GM19043 (cell line): ENCODE results near the gene LGI1.
"Not testable (repeated sequence)": the region's sequence is repeated elsewhere in the genome, so short reads cannot be mapped to it uniquely, and the experiment has no call there.

Source experiments
- ATAC-seq: cut with Tn5 transposase; IDR thresholded peaks from one replicate; pipeline ENCODE4 v1.9.1; 2021; ENCODE audit warnings: low read depth; ENCODE audit not compliant: unreplicated experiment

Gene LGI1

DNA sequence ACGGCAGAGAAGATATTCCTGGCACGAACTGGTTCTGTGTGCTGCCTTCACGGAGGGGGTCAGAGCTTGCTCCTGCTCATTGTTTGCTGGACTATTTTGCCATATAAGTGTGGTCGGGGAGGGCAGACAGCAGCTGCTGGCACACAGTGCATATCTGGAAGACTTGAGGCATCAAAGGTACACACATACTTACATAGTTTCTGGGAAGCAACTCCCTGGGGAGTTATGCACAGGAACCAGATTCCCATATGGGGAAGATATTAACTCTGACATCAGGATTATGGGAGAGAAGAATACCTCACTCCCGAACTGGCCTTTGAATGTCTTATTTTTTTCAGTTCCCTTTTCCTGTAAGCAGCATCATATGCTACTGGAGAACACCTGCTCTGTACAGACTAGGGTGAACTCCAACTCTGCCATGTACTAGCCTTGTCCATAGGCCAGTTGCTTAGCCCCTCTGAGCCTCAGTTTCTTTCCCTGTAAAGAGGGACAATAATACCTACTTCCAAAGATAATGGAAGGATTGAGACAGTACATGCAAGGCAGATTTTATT, 41.5 kb downstream of the LGI1 start:
- ATAC-seq: no peak

DNA sequence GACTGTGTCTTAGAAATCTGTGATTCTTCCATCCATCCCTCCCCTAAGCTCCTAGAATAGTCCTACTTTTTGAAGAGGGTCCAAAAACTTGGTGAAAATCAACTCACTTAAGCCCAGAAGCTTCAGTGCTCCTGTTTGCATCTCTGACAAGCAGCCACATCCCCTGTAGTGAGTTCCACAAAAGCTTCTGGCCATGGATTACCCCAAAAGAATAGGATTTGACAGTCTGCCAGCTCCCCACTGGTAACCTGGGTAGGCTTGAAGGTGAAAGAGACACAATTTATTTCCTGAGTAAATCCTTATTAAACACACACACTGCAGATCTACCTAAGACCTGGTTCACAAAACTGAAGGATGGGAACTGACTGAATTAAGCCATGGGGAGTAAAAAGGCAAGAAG, 46.5 kb downstream of the LGI1 start:
- ATAC-seq: no peak

DNA sequence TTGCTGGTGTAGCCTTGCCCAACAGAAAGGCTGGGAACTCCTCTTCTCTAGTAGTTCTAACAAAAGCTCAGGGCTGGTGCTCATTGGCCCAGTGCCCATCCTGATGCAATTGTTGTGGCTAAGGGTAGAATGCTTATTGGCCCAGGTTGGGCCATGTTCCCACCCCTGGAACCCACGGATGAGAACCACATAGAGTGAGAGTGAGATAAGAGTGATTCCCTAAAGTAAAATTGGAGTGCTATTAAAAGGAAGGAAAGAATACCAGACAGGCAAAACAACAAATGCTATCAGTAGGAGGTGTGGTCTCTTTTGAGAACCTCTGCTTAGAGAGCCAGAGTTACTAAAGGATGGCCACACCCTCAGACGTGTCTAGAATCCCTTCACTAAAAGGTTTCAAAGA, 49.2 kb downstream of the LGI1 start:
- no peak for ATAC-seq

DNA sequence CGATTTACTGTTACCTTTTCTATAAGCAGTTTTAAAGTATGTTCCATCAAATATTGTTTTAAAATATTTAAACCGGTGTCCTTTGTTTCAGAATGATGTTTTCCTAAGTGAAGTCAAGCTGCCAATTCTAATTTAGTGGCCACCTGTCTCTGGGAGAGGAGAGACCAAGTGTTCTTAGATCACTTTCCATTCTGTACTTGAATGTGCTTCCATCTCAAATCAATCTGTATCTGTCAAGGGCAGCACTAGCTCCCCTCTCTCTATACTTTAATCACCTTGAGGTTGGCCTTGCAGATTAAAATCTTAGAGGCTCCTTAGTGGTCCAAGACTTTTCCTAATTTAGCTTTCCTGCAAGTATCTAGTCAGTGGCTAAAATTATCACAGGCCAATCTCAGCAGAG, 49.6 kb downstream of the LGI1 start:
- ATAC-seq: no peak

DNA sequence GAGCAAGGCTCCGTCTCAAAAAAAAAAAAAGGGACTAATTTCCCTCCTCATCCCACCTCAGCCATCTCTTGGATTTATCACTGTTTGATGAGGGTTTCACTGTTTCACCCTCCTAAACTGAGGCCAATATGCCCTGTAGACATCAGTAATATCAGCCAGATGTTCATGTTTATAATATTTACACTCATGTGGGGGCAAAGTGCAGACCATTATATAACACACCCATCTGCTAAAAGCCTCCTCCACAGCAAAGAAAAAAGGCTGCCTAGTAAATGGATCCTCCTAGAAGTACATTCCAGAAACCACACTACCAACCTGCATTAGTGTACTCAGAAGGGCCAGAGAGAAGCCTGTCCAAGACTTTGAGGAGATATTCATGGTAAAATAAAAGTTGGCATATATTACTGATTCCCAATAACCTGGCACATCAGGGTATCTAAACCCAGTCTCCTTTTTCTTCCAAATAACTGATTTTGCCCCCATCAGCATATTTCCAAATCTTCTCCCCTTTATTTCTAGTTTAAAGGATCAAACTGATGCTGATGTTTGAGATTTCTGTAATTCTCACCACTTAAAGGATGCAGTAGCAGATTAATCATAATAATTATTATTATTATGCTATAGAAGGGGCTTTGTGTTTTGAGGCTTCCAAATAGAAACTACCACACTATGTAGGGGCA, 55.1 kb downstream of the LGI1 start:
- ATAC-seq: no peak

DNA sequence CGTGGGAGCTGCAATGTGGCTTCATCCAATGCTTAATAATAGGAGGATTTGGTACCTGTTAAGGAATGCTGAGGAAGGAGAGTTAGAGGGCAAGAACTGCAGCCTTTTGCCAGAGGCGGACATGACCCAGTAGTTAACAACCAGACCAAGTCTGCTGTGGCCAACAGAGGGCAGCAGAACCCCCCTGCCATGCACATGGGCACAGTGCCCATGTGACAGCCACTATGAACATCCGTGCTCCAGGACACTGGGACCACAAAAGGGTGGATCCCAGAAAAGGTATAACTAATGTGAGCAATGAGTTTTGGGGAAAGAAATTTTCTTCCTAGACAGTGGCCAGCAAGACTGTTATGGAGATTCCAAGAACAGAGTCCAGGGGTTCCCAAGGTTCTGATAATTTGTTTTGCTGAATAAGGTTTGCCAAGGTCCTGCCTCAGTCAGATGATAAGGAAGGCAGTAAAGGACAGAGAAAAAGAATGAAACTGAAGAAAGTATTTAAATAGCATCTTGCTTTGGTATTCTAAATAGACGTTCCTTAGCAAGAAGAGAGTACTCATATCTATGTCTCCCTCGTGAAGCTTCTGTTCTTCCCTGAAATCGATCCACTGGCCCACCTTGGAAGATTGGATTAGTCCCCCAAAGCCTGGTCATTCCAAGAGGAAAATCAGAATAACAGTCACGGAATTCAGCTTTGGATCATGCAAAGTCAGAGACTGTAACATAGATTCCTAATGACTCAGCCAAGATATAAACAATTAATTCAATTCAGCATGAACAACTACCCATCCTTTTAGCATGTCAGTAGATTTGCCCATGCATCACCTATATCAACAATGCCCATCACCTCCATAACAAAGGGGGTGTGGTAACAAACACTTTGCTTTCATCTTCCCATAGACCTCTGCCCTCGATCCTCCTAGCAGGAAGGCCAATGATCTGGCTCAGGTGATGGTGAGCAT, 56.0 kb downstream of the LGI1 start:
- ATAC-seq: no peak

DNA sequence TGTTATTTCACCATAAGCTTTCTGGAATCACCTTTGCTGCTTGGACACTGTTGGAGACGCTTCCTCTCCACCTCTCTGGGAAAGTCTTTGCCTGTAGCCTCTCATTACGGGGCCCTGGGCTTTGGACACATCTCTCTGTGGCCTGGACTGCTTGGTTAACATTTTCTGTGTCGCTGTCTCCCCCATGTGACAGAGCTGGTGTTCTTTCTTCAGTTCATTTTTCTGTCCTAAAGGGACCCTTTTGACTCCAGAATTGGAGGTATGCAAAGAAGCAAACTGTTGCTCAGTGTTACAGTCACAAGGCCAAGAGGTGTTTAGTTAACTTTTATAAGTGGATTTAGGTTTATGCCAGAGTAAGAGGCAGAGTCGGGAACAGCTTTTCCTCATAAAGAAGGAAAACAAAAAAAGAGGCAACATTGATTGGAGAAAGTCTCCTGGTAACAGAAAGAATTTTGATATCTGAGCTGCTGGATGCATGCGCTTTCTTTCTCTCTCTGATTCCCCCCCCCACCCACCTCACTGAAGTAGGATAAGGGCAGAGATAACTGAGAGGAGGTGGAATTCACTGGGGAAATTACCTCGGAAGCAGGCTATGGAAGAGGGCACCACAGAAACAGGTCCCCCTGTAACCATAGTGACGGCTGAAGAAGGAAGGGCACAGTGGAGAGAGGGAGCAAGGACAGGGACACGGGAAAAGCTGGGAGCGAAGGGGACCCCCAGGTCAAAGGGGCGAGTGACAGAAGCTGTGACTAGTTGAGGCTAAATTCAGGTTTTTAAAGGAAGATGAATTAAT, 57.8 kb downstream of the LGI1 start:
- ATAC-seq: no peak

DNA sequence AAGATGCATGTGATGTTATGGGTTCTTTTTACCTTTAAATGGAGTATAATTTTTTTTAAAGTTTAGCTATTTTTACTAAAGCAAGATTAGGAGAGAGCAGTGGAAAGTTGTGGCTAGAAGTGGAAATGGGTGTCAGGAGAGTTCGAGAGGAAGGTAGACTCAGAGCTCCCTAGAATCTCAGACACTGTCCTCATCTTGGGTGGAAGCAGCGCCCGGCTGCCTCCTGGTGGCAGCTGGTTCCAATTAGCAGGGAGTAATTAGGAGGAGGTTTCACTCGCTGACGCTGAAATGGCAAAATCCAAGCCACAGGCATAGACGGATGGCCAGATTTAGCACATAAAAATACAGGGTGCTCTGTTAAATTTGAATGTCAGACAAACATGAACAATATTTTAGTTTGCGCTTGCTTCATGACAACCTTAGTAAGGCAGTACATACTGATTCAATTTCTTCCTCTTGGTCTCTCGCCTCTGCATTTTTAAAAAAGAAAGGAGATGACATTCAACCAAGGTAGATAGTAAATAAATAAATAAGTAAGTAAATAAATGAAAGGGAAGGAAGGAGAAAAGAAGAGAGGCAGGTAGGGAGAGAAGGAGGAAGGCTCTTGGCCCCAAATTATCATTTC, 58.5 kb downstream of the LGI1 start:
- no peak for ATAC-seq

DNA sequence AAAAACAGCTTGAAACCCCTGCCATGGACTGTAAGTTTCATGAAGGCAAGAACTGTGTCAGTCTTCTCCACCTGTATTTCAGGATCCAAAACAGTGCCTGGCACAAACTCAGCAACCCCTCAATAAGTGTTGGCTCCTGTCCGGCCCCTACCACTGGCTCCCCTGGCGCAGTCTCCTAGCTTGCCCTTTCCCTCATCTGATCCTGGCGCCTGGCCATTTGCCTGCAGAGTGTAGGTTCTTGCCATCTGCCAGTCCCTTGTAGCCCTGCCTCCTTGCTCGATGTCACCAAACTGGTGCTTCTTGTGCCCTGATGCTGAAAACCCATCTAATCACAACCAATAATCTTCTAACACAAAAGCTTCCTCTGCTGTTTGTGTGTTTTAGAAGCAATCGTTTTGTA, 60.4 kb downstream of the LGI1 start:
- ATAC-seq: no peak

DNA sequence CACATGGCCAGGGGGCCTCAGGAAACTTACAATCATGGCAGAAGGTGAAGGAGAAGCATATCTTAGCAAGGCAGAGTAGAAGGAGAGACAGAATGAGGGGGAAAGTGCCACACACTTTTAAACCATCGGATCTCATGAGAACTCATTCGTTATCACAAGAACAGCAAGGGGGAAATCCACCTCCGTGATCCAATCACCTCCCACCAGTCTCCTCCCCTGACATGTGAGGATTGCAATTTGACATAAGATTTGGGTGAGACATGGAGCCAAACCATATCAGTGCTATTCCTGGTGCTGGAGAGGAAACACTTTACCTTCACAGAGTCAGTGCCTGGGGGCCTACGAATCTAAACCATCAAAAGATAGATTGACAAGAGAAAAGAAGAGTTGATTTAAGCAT, 61.8 kb downstream of the LGI1 start:
- ATAC-seq: no peak

DNA sequence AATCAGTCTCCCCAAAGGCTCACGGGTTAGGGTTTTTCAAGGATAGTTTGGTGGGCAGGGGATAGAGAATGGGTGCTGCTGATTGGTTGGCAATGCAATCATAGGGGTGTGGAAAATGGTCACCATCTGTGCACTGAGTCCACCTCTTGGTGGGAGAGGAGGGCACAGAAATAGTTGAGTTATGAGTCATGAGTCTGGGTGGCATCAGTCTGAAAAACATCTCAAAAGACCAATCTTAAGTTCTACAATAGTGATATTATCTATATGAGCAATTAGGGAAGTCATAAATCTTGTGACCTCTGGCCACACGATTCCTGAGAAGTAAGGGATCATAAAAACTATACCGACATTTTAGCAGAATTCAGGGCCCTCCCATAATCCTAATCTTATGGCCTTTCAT, 62.7 kb downstream of the LGI1 start:
- no peak for ATAC-seq

DNA sequence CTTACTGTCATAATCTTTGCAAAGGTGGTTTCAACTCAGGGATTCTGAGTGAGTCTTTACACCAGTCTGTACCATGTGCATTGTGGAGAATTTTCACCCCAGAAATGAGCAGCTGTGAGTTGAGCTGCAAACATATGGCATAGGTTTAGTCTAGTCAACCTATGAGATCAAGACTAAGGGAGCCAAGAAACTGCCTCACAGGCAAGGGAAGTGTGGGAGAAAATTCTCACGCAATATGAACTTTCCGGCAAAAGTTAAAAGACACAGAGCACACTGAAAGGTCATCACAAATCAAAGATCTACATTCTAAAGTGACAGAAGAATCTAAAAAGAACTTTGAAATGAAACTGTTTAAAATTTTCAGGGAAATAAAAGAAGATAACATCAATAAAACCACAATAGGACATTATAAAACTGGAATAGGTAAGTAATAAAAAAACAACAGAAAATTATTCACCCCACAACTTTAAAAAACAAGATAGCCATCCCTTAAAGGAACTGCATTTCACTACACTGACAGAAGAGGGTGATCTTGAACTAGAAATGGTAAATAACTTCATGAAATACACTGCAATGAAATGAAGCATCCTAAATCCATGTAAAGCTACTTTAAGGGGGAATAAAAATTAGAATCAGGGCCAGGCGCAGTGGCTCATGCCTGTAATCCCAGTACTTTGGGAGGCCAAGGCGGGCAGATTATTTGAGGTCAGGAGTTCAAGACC, 63.5 kb downstream of the LGI1 start:
- no peak for ATAC-seq

DNA sequence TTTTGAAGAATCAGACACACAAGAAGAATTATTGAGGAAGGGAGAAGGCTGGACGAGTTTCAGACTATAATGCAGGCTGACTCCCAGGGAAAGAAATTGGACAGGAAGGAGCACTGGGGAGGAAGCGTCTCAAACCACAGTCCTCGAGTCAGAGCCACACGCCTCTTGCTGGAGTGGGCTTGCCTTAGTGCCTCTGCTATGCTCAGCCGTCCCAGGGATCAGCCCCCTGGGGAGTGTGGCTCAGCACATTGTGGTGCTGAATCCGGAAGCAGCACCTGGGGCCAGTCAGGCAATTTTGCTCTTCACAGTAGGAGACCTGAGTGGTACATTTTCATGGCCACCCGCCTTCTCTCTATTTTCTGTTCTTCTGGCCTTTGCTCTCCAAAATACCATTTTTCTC, 68.6 kb downstream of the LGI1 start:
- ATAC-seq: no peak

DNA sequence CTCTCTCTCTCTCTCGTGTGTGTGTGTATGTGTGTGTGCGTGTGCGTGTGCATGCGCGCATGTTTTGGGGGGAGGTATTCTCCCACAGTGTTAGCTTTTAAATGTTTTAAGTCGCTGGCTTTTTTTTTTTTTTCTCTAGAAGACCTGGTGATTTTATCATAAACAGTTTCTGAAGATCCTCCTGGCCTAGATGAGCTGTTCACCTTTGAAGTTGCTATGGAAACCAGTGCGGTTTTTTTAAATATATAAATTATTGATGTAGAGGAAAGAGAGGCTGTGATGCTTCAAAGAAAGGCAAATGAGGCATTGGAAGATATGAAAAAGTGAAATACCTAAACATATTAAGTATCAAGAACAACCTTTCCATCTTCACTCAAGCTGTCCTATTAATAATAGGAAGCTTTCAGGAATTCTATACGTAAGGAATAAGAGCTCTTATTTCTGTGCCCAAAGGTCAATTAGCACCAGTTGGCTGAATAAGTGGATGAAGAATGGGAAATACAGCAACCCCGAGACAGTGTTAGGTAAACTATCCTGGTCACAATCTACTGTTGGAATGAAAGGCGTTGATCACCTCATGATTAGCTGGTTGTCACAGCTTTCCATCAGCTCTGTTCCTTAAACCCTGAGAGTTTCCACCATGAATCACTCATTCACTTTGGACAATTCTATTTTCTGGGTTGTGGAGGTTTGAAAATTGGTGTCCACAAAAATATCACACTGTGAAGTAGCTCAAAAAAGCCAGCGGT, 69.5 kb downstream of the LGI1 start:
- no peak for ATAC-seq

DNA sequence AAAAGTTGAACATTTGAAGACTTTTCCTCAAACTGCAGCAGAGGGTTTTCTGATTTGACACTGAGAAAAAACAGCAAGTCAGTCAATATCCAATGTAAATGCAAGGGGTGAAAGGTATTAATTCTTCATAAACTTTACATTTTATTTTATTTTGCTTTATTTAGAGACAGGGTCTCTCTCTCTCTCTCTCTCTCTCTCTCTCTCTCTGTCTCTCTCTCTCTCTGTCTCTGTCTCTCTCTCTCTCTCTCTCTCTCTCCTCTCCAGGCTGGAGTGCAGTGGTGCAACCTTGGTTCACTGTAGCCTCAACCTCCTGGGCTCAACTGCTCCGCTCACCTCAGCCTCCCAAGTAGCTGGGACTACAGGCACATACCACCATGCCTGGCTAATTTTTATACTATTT, 73.3 kb downstream of the LGI1 start:
- ATAC-seq: not testable (repeated sequence)

DNA sequence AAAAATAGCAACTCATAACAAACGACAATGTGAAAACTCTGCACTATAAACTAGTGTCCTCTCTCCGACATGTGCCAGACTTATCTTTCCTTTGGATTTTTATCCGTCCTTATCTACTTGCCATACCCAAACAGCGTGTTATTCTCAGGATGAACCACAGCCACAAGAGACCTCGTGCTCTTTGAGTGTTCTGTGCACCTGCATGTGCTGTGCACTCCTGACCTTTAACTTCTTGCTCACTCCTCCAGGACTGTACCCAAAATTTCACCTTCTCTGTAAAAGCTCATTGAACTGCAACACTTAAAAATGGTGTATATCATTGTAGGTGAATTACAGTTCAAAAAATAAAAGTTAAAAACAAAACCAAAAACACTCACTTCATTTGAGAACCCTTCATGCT, 78.0 kb downstream of the LGI1 start:
- no peak for ATAC-seq

DNA sequence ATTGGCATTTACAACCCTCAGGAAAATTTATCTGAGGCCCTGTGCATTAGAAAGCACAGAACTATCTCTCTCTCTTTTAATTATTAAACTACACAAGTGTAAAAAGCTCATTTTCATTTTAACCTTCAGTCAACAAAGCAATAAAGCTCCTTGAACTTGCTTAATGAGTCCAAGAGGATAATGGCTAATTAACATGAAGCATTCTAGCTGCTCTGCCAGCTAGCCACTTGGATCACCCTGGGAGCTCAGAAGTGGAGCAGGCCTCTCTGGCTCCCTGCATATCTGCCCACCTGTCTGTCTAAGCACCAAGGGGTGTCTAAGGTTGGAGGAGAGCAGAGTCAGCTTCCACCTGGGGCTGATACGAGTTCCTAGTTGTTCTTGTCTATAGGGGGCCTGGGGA, 80.1 kb downstream of the LGI1 start:
- no peak for ATAC-seq

DNA sequence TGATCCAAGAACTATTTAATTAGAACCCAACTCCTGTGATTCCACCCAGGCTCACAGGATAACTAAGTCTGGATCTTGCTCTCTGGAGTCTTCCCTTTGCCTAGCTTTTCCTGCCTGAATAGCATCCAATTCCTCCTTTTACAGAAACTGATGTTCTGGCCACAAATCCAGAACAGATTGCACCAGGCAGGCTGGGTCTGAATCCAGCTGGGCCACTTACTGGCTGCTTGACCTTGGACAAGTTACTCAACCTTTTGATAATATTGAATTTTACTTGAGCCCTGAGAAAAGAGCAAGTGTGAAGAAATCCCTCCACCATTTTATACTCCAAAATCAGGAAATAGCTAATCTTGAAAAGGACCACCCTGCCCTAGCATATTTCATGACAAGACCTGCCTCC, 80.5 kb downstream of the LGI1 start:
- no peak for ATAC-seq

DNA sequence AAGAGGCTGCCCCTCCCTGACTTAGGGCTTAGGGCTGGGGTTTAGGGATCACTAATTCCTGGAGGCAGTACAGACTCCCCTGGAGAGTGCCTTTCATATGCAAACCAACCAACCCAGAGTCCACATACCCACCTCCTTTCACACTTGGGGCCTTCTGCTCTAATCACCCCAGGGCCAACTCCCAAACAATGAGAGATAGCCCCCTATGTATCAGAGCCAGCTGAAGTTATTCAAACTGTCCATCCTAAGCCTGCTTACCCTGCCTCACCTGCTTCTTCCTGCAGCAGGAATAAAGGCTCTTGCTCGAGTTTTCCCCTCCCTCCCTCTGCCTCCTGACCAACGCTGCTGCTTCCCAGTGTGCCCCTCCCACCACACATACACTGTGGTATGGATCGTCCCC, 84.2 kb downstream of the LGI1 start:
- ATAC-seq: no peak
